ENCODE data around the gene KRTAP10-4. TPM values are rescaled to one million over a fixed set of nuclear protein-coding genes. Genes with fewer than 3 reads are reported as not detected.

Gene KRTAP10-4
- total and polyA plus RNA-seq, 4 donors: not detected

DNA sequence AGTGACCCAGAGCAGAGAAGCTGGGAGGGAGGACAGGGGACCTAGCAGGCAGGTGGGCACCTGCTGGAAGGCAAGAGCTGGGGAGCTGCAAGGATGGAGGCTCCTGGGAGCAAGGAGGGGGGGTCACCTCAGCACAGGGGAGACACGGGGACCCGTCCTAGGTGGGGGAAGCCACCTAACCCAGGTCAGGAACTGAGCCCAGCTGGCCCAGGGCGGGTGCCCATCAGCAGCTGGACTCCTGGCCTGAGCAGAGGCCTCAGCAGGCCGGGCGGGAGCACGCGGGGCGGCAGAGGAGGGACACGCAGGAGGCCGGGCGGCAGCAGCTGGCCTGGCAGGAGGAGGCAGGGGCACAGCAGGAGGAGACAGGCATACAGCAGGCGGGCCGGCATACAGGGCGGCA is 34.5 kb upstream of the KRTAP10-4 start:
- Histone ChIP-seq H3K4me1 (ENCODE audit: control insufficient read depth in 4 of 4, insufficient read depth in 4 of 4, low read length in 3 of 4) (no peaks in the 10 kb centered on the region), H3K27ac (ENCODE audit: low read depth in 1 of 2, low read length in 2 of 2) (no peak overlapping the region), H3K36me3 (ENCODE audit: control insufficient read depth in 4 of 4, insufficient read depth in 3 of 4, low read depth in 1 of 4, low read length in 3 of 4) (no peaks in the 10 kb centered on the region), H3K9me3 (ENCODE audit: control insufficient read depth in 4 of 4, low read length in 3 of 4) (no peaks in the 10 kb centered on the region), H3K9ac (ENCODE audit: low read depth in 1 of 2, low read length in 2 of 2) (no peak overlapping the region), H3K4me3 (ENCODE audit: low read depth in 1 of 3, low read length in 3 of 3) (no peak overlapping the region), H3K27me3 (ENCODE audit: control insufficient read depth in 4 of 4, insufficient read depth in 4 of 4, low read length in 3 of 4) (no peaks in the 10 kb centered on the region)
- TF ChIP-seq SP1 (IDR thresholded peaks at IDR 0.05) (no peak), ZBTB33 (IDR thresholded peaks at IDR 0.05) (no peak), RXRA (IDR thresholded peaks at IDR 0.05) (no peak), CTCF (IDR thresholded peaks at IDR 0.05; ENCODE audit: low read depth, low read length, missing input control) (no peak), HNF4G (IDR thresholded peaks at IDR 0.05) (no peak), FOXA2 (IDR thresholded peaks at IDR 0.05) (no peak)
- 73% methylated on average over 14 of the region's 14 CpGs for WGBS
- DNase-seq (ENCODE audit: low spot score): peak; percentile 13

- Histone ChIP-seq H3K9ac (ENCODE audit: low read depth in 1 of 2, low read length in 2 of 2) (no peak within 1 kb of the TSS), H3K36me3 (ENCODE audit: control insufficient read depth in 4 of 4, insufficient read depth in 3 of 4, low read depth in 1 of 4, low read length in 3 of 4) (no peaks in the 10 kb centered on the region), H3K4me3 (ENCODE audit: low read depth in 1 of 3, low read length in 3 of 3) (no peak within 1 kb of the TSS), H3K27ac (ENCODE audit: low read depth in 1 of 2, low read length in 2 of 2) (no peak within 1 kb of the TSS), H3K27me3 (ENCODE audit: control insufficient read depth in 4 of 4, insufficient read depth in 4 of 4, low read length in 3 of 4) (no peaks in the 10 kb centered on the region), H3K4me1 (ENCODE audit: control insufficient read depth in 4 of 4, insufficient read depth in 4 of 4, low read length in 3 of 4) (no peaks in the 10 kb centered on the region), H3K9me3 (ENCODE audit: control insufficient read depth in 4 of 4, low read length in 3 of 4) (no peaks in the 10 kb centered on the region)
- WGBS: 77% methylated on average over 21 of the region's 21 CpGs
- TF ChIP-seq, protein P1, sequence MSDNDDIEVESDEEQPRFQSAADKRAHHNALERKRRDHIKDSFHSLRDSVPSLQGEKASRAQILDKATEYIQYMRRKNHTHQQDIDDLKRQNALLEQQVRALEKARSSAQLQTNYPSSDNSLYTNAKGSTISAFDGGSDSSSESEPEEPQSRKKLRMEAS (IDR thresholded peaks at IDR 0.05): no peak
- TF ChIP-seq HNF4G (IDR thresholded peaks at IDR 0.05) (no peak), RXRA (IDR thresholded peaks at IDR 0.05) (no peak)
- TF ChIP-seq, protein P2, sequence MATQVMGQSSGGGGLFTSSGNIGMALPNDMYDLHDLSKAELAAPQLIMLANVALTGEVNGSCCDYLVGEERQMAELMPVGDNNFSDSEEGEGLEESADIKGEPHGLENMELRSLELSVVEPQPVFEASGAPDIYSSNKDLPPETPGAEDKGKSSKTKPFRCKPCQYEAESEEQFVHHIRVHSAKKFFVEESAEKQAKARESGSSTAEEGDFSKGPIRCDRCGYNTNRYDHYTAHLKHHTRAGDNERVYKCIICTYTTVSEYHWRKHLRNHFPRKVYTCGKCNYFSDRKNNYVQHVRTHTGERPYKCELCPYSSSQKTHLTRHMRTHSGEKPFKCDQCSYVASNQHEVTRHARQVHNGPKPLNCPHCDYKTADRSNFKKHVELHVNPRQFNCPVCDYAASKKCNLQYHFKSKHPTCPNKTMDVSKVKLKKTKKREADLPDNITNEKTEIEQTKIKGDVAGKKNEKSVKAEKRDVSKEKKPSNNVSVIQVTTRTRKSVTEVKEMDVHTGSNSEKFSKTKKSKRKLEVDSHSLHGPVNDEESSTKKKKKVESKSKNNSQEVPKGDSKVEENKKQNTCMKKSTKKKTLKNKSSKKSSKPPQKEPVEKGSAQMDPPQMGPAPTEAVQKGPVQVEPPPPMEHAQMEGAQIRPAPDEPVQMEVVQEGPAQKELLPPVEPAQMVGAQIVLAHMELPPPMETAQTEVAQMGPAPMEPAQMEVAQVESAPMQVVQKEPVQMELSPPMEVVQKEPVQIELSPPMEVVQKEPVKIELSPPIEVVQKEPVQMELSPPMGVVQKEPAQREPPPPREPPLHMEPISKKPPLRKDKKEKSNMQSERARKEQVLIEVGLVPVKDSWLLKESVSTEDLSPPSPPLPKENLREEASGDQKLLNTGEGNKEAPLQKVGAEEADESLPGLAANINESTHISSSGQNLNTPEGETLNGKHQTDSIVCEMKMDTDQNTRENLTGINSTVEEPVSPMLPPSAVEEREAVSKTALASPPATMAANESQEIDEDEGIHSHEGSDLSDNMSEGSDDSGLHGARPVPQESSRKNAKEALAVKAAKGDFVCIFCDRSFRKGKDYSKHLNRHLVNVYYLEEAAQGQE (IDR thresholded peaks at IDR 0.05): no peak
- peak; percentile 13 for DNase-seq (ENCODE audit: low spot score)
Observed at GRCh38 chr21:44539991-44540666, 33.4 kb upstream of the KRTAP10-4 start, which contains the start of gene KRTAP10-1. KRTAP10-1 (minus strand) TSS chr21:44540195; CDS start chr21:44540150, 45 bp downstream.
